GM21737 (cell line): ENCODE measurements around the gene RHD.
A peak's percentile ranks its signal among the peaks of the same experiment; 100 is the strongest.
"Not testable (repeated sequence)": the region's sequence is repeated elsewhere in the genome, so short reads cannot be mapped to it uniquely, and the experiment has no call there.

Source experiments
- ATAC-seq: cut with Tn5 transposase; IDR thresholded peaks from one replicate; pipeline ENCODE4 v1.9.1; 2021; ENCODE audit warnings: mild to moderate bottlenecking, moderate library complexity; ENCODE audit not compliant: unreplicated experiment

RHD gene

DNA sequence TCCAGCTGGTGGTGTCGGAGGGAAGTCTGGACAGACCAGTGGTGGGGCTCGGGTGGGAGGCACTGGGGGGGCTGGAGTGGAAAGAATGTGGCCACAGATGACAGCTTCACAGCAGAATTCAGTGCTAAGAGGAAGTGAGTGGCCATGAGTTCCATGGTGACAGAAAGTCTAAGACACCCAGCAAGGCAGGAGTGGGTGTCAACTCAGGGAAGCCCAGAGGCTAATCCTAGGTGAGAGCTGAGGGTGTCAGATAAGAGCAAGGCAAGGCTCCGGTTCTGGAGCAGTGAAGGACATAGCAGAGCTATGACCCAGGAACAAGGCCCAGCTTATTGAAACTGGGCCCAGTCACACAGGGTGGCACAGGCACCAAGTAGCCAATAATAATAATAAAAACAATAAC, 30.0 kb downstream of the RHD start:
- not testable (repeated sequence) for ATAC-seq

DNA sequence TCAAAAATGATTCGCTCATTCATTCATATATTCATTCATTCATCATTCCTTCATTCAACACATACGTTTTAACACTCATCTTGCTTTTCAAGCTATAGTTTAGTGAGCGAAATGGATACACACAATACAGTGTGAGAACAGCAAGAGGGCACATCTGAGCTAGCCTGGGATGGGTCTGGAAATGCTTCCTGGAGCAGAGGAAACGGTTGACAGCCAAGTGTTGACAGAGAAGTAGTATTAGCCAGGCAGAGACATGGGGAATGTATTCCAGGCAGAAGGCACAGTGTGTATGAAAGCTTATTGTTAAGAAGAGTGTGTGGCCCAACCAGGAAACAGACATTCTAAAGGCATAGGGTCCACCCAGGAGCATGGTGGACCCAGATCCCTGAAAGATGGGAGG, 32.6 kb downstream of the RHD start:
- ATAC-seq = not testable (repeated sequence)

DNA sequence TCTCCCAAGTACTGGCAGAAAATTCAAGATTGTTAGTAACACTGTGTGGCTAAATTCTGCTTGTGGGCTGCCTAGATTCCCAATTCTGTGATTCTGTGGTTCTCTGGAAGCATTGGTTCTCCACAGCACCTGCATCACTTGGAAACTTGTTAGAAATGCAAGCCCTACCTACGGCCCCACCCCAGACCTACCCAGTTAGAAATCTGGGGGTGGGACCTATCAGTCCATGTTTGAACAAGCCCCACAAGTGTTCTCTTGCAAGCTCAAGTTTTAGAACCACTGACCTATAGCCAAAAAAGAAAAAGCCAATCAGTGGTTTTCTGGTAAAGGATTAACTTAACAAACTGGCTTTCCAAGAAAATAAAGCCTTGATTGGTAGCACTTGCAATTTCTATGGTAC, 35.9 kb downstream of the RHD start:
- ATAC-seq = not testable (repeated sequence)

DNA sequence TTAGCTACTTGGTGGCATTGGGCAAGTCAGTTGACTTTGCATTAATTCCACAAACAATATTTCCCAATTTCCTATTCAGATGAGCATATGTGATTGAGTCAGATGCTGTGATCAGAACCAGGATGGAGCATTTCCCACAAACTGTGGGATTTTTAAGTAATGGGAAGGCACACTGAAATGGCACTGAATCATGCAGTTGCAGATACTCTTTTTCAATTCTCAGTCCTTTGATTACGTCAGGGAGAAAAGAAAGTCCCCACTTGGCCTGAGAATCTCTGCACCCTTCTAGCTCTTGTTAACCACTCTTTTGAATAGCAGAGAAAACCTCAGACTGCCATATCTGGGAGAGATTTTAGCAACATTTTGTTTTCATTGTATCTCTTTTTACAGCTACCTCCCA, 36.8 kb downstream of the RHD start:
- not testable (repeated sequence) for ATAC-seq

DNA sequence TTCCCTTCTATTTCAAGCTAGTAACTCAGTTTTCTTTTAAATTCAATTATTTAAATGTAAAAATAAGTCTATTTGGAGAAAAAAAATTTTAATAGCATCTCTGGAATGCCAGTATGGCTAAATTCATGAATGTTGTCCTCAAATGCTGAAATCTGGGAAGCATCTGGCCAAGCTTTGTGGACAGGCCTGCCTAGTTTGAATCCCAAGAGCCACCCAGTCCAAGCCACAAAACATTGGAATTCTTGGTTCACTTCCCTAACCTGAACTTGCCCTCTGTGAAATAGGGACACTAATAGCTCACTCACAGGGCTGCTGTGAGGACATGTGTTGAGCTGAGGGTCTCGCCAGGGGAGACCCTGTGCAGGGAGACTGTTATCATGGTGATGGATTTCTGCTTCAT, 37.2 kb downstream of the RHD start:
- not testable (repeated sequence) for ATAC-seq

DNA sequence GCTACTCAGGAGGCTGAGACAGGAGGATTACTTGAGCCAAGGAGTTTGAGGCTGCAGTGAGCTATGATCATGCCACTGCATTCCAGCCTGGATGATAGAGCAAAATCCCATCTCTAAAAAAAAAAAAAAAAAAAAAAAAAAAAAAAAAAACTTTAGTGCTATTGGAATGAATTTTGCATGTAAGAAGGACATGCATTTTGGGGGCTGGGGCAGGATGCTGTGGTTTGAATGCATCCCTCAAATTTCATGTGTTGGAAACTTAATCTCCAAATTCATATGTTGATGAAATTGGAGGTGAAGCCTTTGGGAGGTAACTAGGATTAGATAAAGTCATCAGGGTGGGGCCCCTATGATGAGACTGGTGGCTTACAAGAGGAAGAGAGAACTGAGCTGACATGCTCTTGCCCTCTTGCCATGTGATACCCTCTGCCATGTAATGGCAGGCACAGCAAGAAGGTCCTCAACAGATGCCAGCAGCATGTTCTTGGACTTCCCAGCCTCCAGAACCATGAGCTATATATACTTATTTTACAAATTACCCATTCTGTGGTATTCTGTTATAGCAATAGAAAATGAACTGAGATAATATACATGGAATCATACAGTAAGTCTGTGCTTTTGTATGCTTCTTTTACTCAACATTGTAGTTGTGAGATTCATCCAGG, 40.6 kb downstream of the RHD start:
- not testable (repeated sequence) for ATAC-seq

DNA sequence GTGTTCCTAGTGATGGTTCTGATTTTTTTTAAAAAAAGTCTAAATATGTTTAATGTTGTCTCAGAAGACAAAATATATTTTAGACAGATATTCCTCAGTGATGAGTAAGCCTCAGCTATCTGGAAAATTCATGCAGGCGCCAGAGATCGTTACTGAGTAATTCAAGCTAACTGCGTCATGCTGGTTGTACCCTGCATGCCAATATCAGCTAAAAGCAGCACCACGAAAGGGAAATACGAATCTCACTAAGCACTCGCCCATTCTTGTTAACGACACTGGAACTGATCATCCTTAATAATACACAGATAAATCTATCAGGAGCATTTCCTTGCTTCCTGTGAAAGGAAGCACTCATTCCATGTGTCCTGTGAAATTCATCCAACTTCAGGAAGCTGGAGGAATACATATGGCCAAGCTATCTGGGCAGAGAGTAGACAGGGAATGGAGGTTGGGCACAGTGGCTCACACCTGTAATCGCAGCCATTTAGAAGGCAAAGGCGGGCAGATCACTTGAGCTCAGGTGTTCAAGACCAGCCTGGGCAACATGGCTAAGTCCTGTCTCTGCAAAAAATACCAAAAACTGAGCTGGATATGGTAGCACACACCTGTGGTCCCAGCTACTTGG, 48.1 kb downstream of the RHD start:
- ATAC-seq = not testable (repeated sequence)

DNA sequence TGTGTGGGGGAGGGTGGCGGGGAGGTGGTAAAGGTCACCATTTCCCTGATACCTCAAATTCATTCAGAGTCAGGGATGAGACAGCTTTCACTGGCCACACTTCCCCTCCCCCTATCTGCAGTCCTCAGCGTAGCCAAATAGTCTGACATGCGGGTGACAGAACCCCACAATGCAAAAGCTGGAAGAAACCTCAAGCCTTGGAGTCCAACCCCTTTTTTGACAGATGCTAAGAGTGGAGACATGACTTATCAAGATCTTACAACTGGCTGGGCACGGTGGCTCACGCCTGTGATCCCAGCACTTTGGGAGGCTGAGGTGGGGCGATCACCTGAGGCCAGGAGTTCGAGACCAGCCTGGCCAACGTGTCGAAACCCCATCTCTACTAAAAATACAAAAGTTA, 49.8 kb downstream of the RHD start:
- not testable (repeated sequence) for ATAC-seq

DNA sequence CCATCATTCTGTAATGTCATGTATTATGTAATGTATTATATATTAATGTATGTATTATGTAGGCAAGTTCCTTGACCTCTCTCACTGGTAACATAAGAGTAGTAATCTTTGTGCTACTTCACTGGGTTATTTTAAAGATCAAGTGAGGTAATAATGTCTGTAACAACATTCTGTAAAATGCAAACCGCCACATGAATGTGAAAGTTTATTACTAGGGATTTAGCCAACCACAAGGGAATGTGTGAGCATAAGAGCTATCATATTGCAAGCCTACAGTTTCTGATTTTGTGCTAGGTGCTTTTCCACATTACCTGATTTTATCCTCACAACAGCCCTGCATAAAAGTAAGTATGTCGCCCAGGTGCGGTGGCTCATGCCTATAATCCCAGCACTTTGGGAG, 52.1 kb downstream of the RHD start:
- ATAC-seq = not testable (repeated sequence)

DNA sequence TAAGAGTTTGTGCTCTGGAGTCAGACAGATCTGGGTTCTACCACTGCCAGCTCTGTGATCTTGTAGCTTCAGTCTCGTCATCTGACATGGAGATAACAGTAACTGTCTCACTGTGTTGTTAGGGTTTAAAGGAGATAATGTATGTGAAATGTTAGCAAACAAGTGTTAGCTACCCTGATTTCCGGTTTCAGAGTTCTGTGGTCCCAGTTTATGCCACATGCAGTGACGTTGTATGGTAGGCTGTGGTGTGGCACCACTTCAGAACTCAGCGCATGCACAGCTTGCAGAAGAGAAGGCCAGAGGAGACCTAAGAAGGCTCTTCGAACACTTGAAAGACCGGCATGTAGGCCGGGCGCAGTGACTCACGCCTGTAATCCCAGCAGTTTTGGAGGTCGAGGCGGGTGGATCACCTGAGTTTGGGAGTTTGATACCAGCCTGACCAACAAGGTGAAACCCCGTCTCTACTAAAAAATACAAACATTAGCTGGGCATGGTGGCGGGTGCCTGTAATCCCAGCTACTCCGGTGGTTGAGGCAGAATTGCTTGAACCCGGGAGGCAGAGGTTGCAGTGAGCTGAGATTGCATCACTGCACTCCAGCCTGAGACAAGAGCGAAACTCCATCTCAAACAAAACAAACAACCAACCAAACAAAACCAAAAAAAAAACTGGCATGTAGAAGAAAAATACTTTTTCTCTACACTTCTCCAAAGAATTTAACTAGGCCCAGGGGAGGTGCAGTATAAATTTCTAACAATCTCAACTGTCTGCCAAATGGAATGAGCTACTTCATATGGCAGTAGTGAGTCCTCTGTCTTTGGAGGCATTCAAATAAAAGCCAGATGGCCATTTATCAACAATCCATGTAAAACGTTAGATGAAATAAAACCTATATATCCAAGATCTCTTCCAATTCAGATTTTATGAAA, 55.8 kb downstream of the RHD start:
- ATAC-seq = not testable (repeated sequence)

DNA sequence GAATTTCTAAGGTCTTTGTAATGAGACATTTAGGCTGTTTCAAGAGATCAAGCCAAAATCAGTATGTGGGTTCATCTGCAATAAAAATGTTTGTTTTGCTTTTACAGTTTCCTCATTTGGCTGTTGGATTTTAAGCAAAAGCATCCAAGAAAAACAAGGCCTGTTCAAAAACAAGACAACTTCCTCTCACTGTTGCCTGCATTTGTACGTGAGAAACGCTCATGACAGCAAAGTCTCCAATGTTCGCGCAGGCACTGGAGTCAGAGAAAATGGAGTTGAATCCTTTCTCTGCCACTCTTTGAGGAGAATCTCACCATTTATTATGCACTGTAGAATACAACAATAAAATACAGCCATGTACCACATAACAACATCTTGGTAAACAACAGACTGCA, 56.5 kb downstream of the RHD start:
- not testable (repeated sequence) for ATAC-seq

DNA sequence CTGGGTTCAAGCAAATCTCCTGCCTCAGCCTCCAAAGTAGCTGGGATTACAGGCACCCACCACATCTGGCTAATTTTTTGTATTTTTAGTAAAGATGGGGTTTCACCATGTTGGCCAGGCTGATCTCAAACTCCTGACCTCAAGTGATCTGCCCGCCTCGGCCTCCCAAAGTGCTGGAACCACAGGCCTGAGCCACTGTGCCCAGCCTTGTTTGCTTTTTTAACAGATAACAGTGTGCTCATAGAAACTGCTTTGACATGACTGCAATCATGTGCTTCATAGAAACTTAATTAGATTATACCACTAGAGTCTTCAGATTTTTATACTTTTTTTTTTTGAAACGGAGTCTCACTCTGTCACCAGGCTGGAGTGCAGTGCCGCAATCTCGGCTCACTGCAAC, 57.0 kb downstream of the RHD start:
- ATAC-seq = not testable (repeated sequence)

DNA sequence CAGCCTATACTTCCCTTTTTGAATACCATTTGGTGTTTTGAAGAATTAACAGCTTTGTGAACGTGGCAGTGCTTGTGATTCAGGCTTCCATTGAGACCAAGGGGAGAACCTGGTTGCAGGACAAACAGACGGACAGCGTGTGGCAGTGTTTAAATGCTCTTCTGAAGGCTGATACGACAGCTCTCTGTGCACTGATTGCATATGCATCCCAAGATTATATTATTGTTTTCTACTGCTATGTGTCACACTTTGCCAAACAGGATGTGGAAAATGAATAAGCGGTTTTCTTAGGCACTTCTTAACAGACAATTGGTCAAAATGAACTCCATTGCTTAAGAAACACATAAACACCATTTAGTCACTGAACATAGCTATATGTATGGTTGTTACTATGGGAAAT, 57.6 kb downstream of the RHD start:
- ATAC-seq = not testable (repeated sequence)

DNA sequence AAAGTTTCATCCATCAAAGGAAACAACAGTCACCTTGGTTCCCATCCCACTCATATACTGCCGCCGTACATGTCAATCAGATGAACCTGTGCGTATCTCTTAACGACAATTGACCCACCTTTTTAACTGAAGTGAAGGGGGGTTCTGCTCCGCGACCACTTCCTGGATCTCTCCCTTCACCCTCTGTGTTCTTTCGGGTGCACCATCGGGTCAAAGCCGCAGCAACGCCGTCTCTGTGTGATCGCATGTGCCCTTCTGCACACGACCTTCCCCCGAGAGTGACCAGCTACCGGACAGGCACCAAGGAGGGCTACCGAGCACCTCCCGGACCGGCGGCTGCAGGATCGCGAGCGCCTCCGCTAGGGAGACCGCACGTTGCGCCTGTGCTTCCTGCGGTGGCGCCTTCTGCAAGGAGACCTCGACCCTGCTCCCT, 64.6 kb downstream of the RHD start:
- peak; percentile 22 for ATAC-seq

DNA sequence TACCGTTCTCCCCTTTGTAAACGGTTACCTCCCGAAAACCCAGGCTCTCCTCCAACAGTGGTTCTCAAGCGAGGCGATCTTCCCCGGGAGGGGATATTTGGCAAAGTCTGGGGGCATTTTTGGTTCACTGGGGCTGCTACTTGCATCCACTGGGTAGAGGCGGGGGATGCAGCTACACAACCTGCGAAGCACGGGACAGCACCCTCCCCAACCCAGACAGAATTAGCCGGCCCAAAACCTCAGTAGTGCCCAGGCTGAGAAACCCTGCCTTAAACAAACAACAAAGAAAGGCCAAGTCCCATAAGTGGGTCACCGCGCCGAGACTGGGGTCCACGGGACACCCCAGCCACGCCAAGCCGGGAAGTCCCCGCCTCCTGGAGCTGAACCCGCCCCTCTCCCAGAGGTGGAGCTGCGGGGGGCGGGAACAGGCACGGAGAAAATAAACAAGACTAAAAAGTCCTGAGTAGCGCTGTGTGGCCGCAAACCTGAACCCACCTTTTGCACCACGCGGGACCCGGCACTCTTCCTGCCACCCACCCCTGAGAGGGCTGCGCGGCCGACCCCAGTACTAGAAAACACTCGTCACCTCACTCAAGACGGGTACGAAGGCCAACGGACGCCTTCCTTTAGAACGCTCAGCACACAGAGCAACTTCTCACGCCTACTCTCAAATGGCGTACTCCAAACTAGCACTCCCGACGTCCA, 65.3 kb downstream of the RHD start:
- ATAC-seq = peak; percentile 32

DNA sequence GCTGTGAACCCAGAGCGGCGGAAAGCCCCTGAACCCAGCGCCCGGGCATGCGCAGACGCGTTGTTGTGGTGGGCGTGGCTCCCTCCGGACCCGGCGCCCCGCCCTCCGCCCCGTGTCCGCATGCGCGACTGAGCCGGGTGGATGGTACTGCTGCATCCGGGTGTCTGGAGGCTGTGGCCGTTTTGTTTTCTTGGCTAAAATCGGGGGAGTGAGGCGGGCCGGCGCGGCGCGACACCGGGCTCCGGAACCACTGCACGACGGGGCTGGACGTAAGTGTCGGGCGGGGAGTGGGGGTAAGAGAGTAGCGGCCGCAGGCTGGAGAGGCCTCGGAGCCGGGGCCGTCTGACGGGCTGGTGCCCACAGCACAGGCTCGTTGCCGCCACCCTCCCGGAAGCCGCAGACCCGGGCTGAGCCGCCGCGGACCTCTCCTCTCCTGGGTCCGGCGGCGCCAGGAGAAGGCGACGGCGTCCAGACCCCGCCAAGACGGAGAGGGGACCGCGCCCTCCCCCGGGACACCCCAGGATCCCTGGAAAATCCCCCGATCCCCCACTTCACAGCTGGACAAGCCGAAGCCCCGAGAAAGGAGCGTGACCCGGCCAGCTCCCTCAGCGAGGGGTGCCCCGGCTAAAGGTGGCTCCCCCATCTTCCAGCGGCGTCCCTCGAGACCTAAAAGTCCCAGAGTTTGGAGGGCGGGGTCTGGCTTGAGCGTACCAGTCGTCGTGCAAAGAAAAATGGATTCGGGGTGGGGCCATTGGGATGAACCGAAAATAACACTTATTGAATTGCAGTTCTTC, 66.1 kb downstream of the RHD start, which contains the start of gene TMEM50A:
Gene TMEM50A, plus strand, starts transcription at position 147 of the 794 bp plus-strand sequence. CDS start 2,153 bp downstream, outside the sequence.
- ATAC-seq = peak; percentile 60

DNA sequence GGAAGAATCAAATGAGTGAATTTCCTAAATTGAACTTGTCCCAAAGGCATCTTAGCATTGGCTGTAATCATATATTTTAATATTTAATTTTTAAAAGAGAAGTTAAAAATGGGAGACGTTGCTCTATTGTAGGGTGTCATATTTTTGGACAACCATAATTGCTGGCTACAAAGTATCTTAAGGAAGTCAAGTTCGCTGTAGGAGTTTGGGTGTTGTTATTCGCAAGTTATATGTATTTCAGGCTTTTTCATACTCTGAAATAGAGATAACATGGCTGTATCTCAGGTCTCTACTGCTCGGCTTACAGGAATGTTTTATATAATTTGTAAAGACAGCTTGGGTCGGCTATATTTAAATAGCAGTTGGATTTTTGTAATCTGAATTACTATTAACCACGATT, 66.7 kb downstream of the RHD start:
- no peak for ATAC-seq

DNA sequence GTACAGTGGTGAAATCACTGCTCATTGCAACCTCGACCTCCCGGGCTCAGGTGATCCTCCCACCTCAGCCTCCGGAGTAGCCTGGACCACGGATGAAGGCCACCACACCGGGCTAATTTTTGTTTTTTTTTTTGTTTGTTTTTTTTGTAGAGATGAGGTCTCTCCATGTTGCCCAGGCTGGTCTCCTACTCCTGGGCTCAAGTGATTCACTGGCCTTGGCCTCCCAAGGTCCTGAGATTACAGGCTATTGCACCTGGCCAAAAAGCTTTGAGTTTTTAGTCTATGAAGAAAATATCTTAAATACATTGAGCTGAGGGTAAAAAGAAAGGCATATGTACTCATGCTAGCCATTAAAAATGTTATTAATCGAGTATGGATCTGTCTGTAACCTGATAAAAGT, 69.4 kb downstream of the RHD start:
- no peak for ATAC-seq

DNA sequence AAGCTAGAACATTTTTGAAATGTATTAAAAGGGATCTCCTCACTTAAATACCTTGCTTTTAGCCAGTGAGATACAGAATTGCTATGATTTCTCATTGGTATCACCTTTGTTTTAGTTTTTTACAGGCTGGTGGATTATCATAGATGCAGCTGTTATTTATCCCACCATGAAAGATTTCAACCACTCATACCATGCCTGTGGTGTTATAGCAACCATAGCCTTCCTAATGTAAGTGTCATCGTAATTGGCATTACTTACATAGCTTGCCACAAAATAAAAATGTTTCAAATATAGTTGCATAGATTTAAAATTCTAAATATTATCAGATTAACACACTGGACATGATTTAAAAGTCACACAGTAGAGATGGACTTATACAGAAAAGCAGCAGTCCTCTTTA, 70.5 kb downstream of the RHD start:
- ATAC-seq = no peak

DNA sequence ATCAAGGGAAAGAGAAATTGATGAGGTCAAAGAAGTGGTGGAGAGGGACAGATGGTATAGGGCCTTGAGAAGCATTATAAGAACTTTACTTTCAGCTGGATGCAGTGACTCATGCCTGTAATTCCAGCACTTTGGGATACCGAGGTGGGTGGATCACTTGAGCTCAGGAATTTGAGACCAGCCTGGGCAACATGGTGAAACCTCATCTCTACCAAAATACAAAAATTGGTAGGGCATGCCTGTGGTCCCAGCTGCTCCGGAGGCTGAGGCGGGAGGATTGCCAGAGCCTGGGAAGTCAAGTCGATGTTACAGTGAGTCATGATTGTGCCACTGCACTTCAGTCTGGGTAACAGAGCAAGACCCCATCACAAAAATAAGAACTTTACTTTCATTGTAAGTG, 71.6 kb downstream of the RHD start:
- no peak for ATAC-seq
